Vagina (tissue), 2 donors: ENCODE results near the gene DMAP1.
A peak's percentile ranks its signal among the peaks of the same experiment; 100 is the strongest.

Experiments
- CTCF ChIP-seq, 3 experiments: fragments of 450-650 bp in 2 of 3; fragments of 200-600 bp in 1 of 3; sonication (generic) in 1 of 3; IDR thresholded peaks; one replicate each; pipeline ENCODE4 v1.5.1; 2017 to 2019; ENCODE audit warnings: antibody characterized with exemption in 3 of 3, mild to moderate bottlenecking in 2 of 3, moderate library complexity in 2 of 3
- POLR2A ChIP-seq, 2 donors: fragments of 450-650 bp; IDR thresholded peaks; one replicate each; pipeline ENCODE4 v1.6.1; 2017; ENCODE audit warnings: antibody characterized with exemption in 2 of 2, mild to moderate bottlenecking in 2 of 2, moderate library complexity in 2 of 2

- peak in 1 of 3 experiments; percentile 37 for TF ChIP-seq CTCF (IDR thresholded peaks at IDR 0.05)
- TF ChIP-seq POLR2A (IDR thresholded peaks at IDR 0.05): no peak
Observed at GRCh38 chr1:44213222-44214112, at the start of gene DMAP1.
